Progenitor cell of endocrine pancreas (in vitro differentiated cells): Measurements from ENCODE around the gene RMND5B. TPM values are rescaled to one million over a fixed set of nuclear protein-coding genes. Genes with fewer than 3 reads are reported as not detected.

Experiments used
- DNase-seq: peaks from one replicate; pipeline ENCODE4 v3.0.0; 2021; ENCODE audit warnings: low spot score; ENCODE audit not compliant: unreplicated experiment
- H3K27ac Mint-ChIP-seq: 2 replicates; pipeline ENCODE4 v1.8.0; 2021; ENCODE audit warnings: mild to moderate bottlenecking, moderate library complexity, mixed read lengths
- H3K27me3 Mint-ChIP-seq: 2 replicates; pipeline ENCODE4 v1.8.0; 2021; ENCODE audit warnings: mixed read lengths
- H3K36me3 Mint-ChIP-seq: 2 replicates; pipeline ENCODE4 v1.8.0; 2022; ENCODE audit warnings: mixed read lengths; ENCODE audit not compliant: insufficient read depth
- H3K4me1 Mint-ChIP-seq: 2 replicates; pipeline ENCODE4 v1.8.0; 2021; ENCODE audit warnings: low read depth, mixed read lengths
- H3K4me3 Mint-ChIP-seq: 2 replicates; pipeline ENCODE4 v1.8.0; 2021; ENCODE audit warnings: low read depth, mild to moderate bottlenecking, moderate library complexity, mixed read lengths
- H3K9me3 Mint-ChIP-seq: 2 replicates; pipeline ENCODE4 v1.8.0; 2021; ENCODE audit warnings: low read depth, mixed read lengths
- CTCF ChIP-seq: fragments of 200-600 bp; sonication (generic); IDR thresholded peaks from one replicate; pipeline ENCODE4 v1.5.0; 2021; ENCODE audit warnings: antibody characterized with exemption, mild to moderate bottlenecking; ENCODE audit not compliant: unreplicated experiment
- total RNA-seq: library from RNA; stranded (reverse); gene quantifications from 2 replicates; pipeline ENCODE4 v1.2.1, GENCODE V29; 2021

Gene RMND5B
- total RNA-seq, 1 donor from 2014 or later: 48.5 TPM

DNA sequence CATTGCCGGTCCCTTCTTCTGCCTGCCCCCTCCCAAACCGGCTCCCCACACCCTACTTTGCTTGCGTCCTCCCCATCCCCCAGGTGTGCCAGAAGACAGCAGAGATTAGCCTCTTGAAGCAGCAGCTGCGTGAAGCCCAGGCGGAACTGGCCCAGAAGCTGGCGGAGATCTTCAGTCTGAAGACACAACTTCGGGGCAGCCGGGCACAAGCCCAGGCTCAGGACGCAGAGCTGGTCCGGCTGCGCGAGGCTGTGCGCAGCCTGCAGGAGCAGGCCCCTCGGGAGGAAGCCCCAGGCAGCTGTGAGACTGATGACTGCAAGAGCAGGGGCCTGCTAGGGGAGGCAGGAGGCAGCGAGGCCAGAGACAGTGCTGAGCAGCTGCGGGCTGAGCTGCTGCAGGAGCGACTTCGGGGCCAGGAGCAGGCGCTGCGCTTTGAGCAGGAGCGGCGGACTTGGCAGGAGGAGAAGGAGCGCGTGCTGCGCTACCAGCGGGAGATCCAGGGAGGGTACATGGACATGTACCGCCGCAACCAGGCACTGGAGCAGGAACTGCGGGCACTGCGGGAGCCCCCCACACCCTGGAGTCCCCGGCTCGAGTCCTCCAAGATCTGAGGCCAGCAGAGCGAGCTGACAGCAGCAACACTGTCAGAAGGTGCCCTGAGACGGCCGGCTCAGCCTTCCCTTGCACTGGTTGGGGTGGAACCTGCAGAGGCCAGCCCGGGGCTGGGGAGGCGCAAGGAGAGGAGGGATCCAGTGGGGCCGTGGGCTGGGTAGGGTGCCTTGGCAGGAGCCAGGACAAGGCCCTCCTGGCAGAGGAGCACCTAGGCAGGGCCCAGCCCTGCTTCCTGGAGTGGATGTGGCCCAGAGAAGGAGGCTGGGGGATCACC, 9.2 kb upstream of the RMND5B start:
- no peak for DNase-seq
- TF ChIP-seq CTCF: no peak
- Mint-ChIP-seq H3K4me1 (no peaks in the 10 kb centered on the region), H3K27me3 (no peaks in the 10 kb centered on the region), H3K36me3 (no peaks in the 10 kb centered on the region), H3K4me3 (no peak overlapping the region), H3K9me3 (no peaks in the 10 kb centered on the region), H3K27ac (no peak overlapping the region)

GRCh38 chr5:178122346-178122745, 8.5 kb upstream of the RMND5B start:
- no peak overlapping the region for H3K27ac Mint-ChIP-seq
- no peaks in the 10 kb centered on the region for H3K27me3 Mint-ChIP-seq
- TF ChIP-seq CTCF: no peak
- H3K4me1 Mint-ChIP-seq: no peaks in the 10 kb centered on the region
- no peak overlapping the region for H3K4me3 Mint-ChIP-seq
- H3K36me3 Mint-ChIP-seq: no peaks in the 10 kb centered on the region
- no peak for DNase-seq
- no peaks in the 10 kb centered on the region for H3K9me3 Mint-ChIP-seq

GRCh38 chr5:178123094-178123965, 7.5 kb upstream of the RMND5B start:
- no peak for DNase-seq
- H3K27ac Mint-ChIP-seq: no peak overlapping the region
- H3K4me3 Mint-ChIP-seq: no peak overlapping the region
- H3K27me3 Mint-ChIP-seq: no peaks in the 10 kb centered on the region
- H3K9me3 Mint-ChIP-seq: no peaks in the 10 kb centered on the region
- TF ChIP-seq CTCF: no peak
- no peaks in the 10 kb centered on the region for H3K36me3 Mint-ChIP-seq
- H3K4me1 Mint-ChIP-seq: no peaks in the 10 kb centered on the region

DNA sequence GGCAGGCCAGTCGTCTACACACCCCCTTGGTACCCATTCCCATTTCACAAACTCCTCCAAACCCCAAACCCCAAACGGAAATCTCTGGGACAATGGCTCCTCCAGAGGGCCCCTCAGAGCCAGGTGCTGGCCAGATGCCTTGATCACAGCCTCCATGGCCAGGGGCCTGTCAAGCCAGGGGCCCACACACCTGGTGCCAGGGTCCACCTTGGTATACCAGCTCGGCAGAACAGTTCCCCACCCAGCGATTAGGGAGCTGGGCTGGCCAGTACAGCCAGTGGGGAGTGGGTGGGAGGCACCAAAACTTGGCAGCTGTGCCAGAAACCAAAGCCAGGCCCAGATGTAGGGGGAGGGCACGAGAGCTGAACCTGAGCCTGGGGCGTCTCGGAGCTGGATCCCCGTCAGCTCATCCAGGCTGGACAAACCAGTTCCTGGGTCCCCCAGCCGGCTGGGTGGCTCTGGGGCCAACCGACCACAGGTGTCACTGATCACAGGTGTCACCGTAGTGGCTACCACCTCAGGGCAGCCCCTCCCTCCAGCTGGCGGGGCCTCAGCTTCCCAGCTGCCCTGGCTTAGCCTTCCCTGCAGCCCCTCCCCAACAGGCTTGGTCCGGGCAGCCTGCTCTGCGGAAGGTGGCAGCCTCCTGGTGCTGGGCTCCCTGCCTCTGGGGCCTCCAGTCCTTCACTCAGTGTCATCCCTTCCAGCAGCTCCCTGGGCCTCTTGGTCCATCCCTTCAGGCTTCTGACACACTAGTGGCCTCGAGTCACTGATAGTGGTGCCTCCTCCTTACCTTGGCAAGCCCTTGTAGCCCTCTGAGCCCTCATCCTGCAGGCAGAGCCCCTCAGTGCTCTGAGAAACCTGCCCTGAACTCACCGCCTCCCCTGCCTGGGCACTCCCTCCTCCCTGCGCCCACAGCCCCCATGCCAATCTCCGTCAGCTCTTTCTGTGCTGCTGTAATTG, 6.6 kb upstream of the RMND5B start:
- no peaks in the 10 kb centered on the region for H3K27me3 Mint-ChIP-seq
- TF ChIP-seq CTCF: no peak
- no peak for DNase-seq
- H3K4me3 Mint-ChIP-seq: no peak overlapping the region
- no peaks in the 10 kb centered on the region for H3K36me3 Mint-ChIP-seq
- no peaks in the 10 kb centered on the region for H3K9me3 Mint-ChIP-seq
- peak overlapping the region; percentile 37 for H3K27ac Mint-ChIP-seq
- H3K4me1 Mint-ChIP-seq: no peaks in the 10 kb centered on the region
